HG03108 (cell line): Measurements from ENCODE around the gene SCAANT1.
A peak's percentile ranks its signal among the peaks of the same experiment; 100 is the strongest.

Experiments used
- ATAC-seq: cut with Tn5 transposase; IDR thresholded peaks from one replicate; pipeline ENCODE4 v1.9.1; 2021; ENCODE audit warnings: moderate library complexity; ENCODE audit not compliant: unreplicated experiment

Gene SCAANT1

DNA sequence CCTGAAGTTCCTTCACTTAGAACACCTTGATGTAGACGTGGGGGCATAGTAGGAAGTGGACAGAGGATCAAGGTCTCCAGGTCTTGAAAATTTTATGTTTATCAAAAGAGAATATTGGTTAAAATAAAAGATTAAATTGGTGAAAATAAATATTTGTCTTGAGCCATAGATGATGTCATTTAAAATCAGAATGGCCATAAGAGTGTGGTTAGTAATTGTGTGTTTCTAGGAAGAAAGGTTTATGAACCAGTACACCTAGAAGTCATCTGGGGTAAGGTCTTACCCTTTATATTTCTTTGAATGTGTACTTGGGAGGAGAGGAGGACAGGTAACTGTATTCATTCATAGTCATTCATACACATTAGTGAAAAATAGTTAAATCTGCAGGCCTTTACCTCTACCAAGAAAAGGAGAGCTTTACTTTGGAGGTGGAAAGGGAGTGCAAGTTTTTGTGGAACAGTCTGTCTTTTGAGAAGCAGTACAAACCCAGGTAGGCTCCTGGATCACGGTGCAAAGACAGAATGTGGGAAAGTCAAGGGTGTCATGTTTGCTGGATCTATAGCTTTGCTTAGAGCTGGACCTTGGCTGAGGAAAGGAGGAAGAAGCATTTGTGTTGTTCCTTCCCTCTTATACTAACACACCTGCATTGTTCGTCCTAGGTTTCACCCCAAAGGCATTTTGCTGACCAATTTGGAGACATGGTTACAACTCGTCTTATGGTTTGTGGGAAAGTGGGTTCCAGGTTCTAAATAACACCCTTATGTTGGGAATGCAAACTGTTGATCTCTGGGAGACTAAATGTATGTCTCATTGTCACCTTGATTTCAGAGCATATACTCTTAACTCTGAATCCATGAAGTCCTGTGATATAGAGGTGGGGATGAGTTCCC is 6.2 kb downstream of the SCAANT1 start:
- ATAC-seq, result no peak

DNA sequence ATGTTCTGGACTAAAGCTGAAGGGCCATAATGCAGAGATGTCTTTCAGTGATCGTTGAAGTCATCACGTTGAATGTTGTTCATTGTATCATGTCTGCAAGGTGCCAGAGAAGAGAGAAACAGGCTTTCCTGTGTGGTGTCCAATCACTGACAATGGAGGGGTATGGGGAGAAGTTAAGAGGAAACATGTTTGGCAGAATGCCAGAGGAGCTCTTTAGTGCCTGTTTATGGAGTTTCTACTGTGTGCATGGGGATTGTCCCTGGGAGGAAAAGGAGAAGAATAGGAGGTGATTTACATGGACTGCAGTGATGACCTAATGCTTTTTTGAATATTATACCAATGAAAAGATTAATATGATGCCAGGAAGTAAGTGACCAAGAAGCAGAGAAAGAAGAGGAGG is 11.7 kb downstream of the SCAANT1 start:
- no peak for ATAC-seq

DNA sequence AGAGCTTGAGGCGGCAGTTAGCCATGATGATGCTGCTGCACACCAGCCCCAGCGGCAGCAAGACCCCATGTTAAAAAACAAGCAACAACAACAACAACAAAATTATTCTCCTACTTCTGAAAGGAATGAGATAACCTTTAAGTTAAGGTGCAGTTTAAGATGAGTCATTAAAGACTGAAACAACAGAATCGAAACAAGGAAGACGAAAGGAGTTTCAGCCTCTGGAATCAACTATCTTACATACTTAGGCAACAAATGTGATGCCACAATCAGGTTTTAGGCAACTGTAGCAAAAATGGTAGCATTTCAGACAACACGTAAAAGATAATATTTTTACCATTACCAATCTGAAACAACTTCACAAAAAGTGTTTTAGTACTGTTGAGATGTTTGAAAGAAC is 12.2 kb downstream of the SCAANT1 start:
- no peak for ATAC-seq

DNA sequence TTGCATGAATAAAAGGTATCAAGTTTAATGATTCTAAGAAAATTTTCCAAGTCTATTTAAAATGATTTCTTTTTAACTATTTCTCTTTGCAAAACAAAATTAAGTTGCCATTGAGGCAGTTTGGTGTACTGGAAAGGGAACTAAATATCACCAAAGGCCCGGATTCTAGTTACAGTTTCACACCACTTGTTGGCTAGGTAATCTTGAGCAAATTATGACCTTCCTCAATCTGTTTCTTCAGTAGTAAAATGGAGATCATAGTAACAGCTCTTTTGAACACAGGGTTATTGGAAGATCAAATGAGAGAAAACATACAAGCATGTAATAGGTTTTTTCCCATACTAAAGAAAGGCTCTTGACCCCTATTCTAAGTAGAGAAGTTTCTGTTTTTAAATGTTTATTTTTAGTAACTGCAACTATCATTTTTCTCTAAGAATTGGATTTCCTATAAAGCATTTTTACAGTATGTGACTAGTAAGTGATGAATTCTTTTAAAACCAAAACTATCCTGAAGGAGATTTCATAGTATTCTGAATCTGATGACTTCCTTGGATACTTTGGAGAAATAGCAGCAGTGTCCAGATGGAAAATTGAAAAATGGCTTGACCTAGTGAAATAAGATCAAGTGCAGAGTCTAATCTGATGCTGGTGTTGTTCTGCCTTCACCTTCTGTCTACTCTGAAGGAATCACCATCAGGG is 15.7 kb downstream of the SCAANT1 start:
- ATAC-seq, result peak; percentile 53

DNA sequence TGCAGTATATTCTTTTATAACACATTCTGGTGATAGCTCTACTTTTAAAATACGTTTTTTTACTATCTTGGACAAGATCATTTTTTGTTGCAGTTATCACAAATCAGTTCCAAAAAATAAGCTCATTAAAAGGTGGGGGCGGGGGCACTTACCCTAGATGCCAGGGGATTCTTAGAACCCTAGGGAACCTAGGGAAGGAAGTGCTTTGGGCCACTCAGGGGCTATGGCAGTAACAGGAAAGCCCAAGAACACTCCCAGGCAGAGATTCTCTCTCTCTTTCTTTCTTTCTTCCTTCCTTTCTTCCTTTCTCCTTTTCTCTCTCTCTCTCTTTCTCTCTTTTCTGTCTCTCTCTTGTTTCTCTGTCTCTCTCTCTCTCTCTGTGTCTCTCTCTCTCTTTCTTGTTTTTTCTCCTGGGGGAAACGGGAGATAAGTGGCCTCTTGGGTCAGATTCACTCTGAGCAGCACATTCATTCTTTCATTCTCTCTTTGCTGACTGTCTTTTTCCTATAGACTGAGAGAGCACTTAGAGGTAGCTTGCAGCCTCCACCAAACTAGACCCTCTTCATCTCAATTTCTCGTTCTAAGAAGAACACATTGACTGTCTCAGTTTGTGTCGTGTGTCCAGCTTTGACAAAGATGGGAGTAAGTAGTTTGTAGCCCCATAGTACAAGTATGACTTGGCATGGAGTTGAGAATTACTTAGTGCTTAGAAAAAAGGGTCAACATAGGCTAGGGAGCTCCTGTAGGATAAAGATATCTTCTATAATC is 16.6 kb downstream of the SCAANT1 start:
- ATAC-seq, result no peak

DNA sequence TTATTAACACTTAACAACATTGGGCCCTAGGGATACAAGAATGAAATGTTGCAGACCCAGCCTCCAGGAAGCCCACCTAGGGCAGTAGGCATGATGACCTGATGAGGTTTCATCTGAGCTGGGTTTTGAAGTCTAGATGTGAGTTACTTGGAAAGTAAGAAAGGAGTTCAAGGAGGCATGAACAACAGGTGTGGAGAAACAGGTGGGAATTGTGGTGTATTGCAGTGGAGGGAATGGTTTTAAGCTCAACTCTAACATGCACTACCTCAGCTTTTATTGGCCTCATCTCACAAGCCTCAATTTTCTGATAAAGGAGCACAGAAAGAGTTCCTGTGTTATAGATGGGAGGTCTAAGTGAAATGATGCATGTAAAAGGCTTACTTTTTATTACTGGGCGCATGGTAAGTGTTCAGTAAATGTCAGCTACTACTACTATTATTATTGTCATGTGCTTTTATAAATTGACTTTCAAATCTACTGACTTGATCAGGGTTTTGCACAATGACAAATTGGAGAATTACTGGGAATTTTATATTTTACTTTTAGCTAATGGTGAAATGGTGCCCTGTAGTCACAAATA is 19.3 kb downstream of the SCAANT1 start:
- no peak for ATAC-seq

DNA sequence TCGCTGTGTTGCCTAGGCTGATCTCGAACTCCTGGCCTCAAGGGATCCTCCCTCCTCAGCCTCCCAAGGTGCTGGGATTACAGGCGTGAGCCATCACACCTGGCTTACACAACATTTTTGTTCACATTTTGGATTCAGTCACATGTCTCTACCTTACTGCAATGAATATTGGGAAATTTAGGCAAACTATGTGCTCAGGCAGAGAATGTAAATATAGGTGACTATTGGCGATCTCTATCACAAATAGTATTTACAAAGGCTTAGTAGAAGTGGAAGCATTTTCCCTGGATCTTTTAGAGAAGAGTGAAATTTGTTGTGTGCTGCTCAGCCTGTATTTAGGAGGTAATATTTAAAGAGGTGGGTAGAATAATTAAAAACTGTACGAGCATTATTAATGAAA is 20.7 kb downstream of the SCAANT1 start:
- ATAC-seq, result no peak

DNA sequence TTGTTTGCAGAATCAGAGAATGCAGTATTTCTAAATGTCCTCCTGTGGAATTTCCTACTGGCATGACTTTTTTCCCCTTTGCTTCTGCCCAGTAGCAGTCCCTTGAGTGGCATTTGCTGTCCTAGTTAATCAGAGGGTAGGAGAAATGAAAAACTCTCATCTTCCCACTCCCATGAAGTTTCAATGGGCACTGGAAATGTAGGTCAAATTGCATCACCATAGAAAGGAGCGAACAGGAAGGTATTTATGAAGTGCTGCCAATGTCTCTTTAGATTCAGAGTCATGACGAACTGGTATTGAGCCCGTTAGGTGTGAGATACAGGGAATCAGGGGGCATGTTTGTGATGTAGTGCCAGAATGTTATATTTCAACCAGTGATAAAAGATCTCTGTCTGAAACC is 25.3 kb downstream of the SCAANT1 start:
- no peak for ATAC-seq

DNA sequence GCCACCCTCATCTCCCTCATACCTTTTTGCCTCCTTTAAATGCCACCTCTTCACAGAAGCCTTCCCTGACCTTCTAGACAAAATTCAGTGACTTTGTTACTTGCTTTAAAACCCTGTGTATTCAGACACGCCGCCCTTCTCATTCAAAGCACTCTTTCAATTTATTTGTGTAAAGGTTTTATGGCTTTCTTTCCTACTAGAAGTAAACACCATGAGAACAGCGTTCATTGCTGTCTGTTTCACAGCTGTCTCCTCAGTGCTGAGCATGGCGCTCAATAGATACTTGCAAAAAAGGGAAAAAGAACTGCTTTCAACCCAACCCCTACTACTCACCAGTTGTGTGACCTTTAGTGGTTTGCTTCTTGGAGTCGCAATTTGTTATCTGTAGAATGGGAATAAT is 31.5 kb downstream of the SCAANT1 start:
- no peak for ATAC-seq

DNA sequence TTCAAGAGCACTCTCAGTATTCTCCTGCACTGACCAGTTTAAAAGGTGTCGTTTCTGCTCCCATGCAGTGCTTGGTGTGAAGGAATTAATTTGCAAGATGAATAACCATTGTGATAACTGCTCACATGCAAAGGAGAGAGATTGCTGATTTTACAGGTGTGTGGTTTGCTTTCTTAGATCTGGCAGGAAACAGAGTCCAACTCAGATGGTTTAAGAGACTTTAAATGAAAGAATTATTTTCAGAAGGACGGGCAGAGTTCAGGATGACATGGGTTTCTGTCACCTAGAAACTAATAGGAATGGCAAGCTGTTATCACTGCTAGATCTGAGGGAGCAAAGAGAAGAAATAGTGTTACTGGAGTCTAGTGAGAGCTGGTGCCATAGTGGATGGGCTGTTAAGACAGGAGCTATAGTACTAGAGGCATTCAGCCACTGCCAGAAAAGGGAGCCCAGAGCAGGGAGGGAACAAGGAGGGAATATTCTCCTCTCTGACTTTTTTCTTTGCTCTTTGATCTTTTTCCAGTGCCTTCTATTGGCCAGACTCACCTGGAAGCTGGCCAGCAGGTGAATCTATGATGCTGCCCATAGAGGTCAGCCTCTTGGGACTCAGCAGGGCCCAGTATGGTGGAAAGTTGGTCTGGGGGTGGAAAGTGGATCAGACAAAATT is 33.7 kb downstream of the SCAANT1 start:
- no peak for ATAC-seq

DNA sequence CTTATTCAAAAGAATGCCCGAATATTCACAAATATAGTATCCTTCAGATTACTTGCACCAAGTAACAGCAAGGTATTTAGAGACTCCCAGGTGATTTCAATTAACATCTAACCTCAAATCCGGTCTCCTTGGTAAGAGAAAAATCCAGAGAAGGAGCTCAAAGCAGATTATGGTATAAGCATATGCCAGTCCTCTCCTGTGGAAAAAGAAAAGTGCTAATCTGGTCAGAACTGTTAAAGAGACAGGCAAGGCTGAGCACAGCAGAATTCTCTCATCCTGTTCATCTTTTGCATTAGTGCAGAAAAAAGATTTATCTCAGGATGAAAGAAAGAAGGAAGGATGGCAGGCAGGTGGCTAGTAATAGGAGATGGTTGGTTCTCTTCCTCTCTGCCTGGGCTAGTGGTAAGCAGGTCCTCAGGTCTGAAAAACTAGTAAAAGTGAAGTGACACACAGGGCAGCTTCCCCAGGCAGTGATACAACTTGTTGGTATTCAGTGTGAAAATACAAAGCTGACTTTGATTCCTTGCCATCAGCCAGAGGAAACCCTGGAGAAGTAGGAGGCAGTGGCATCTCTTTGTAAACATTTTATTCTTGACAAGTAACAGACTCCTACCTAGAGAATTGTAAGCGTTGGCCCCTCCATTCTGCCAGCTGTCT is 34.3 kb downstream of the SCAANT1 start:
- no peak for ATAC-seq

DNA sequence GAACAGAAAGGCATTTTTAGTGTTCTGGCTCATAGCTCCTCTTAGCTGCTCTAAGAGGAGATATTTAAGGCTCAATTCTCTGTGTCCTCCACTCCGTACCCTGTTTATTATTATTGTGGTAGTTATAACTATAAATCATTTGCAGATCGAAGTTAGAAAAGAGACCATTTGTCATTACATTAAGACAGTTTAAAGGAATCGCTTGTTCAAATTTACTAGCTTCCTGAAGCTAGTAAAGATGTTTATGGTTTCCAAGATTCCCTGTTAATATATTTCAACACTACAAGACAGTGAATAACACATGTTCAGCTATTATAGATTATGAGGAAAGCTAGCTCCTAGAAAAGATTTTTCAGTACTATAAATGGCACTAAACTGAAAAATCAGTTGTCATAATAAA is 35.9 kb downstream of the SCAANT1 start:
- no peak for ATAC-seq

DNA sequence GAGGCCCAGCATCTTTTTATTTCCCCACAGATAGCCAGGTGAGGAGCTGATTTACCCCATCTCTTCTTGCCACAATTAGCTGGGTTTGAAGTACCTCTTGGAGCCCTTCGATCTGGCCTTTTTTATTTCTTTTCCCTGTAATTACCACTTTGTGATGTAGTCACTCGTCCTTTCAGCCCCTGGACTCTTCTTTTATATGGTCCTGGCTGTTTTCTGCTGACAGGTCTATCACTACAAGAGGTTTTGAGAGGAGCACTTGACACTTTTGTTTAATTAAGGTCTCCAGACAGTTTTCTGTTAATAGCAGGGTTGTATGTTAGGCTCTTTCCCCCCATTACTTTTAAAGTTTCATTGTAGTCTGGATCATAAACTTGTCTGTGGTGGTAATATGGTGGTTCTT is 36.7 kb downstream of the SCAANT1 start:
- ATAC-seq, result no peak

DNA sequence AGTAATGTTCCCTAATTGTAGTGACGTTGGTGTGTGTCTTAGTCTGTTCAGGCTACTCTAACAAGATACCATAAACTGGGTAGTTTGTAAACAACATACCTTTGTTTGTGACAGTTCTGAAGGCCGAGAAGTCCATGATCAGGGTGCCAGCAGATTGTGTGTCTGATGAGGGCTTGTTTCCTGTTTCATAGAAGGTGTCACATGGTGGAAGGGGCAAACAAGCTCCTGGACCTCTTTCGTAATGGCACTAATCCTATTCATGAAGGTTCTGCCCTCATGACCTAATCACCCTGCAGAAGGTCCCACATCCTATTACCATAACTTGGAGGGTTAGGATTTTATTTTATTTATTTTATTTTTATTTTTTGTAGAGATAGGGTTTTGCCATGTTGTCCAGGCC is 37.4 kb downstream of the SCAANT1 start:
- ATAC-seq, result no peak

DNA sequence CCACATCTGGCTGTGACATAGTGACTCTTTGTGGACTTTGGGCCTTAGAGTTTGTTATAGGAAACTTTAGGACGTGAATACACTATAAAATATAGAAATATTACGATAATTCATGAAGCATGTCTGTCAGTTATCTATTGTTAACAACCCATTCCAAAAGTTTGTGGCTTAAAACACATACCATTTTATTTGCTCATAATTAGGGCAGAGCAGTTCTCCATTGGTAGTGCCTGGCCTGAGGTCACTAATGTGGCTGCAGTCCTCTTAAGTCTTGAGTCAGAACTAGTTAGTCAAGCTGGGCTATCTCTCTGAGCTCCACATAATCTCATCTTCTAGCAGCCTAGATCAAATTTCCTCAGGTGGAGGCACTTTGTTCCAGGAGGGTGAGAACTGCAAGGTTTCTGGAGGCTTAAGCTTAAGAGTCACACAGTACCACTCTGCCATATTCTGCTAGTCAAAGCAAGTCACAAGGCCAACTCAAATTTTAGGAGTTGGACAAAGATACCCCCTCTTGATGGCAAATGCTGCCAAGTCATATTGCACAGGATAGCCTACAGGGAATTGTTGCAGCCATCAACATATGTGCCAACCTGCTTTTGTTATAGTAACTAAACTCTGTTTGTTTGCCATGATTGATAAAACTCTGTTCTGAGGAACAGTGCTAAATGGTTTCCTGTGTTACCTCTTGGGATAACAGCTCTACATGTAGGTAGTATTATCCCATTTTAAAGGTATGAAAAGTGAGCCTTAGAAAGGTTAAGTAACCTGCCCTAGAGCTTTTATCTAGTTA is 39.9 kb downstream of the SCAANT1 start:
- ATAC-seq, result no peak

DNA sequence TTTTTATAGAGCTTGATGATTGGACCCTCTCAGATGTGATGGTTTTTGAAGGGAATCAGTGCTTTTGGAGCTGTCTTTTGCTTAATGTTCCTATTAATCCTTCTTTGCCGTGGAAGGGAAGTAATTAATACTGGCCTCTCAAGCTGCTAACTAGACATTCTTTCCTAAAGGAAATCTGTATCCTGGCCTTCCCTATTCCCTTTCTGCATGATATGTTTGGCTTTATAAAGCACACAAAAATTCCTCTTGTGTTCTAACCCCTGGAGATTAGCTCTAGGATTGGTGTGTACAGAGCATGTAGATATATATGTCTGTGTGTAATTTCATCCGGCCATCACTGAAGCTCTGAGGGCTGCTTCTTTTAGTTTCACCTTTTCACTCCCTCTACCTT is 41.6 kb downstream of the SCAANT1 start:
- ATAC-seq, result no peak

DNA sequence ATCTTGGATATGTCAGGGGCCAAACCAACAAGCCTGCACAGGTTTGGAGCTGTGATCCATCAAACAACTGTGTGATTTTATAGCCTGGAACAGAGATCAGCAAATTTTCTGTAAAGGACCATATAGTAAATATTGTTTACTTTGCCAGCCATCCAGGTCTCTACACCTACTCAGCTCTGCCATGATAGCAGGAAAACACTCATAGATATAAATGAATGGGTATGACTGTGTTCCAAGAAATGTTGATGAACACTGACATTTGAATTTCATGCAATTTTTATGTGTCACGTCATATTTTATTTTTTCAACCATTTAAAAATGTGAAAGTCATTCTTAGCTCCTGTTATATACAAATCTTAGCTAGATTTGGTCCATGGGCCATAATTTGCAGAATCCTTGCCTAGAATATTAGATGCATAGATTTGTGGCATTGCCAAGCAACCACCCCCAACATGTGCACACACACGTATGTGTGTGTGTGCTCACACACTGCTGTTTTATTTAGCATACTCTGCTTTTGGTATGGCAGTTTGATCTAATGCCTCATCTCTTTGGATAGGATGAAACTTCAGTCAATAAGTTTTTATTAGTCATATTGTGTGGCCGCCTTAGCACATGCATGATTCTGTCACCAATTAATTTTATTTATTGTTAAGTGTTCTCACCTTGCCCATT is 42.1 kb downstream of the SCAANT1 start:
- no peak for ATAC-seq

DNA sequence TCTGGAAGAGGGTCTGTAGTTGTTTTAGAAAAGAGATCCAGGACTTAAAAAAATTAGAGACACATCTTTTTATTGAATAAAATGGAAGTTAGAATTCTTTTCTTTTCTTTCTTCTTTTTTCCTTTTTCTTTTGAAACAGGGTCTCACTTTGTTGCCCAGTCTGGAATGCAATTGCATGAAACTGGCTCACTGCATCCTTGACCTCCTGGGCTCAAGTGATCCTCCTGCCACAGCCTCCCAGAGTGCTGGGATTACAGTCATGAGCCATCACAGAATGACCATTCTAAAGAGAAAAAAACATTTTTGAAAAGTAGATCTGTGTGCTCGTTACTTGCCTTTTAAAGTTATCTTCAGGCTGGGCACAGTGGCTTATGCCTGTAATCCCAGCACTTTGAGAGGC is 45.0 kb downstream of the SCAANT1 start:
- ATAC-seq, result no peak

DNA sequence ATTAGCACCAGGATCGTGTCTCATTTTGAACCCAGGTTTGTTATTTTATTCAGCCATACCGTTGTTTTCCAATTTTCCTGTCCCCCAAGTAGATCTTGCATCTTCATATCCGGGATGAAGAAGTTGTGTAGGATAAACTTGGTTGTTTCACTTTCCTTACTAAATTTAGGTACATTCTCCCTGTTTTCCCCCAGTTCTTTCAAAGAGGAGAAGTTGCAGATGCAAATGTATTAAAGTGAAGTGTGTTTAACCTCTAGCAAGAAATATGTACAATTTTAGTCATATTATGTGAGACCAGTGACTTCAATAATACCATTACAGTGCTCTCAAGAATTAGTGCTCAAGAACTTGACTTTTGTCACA is 47.2 kb downstream of the SCAANT1 start:
- no peak for ATAC-seq
